Measurements from ENCODE around the gene POR.
A peak's percentile ranks its signal among the peaks of the same experiment; 100 is the strongest.

Gene POR

GRCh38 chr7:75950111-75950681, 35.2 kb downstream of the POR start:
- DNase-seq (ENCODE audit: low spot score): no peak
- no peak for FAIRE-seq

- FAIRE-seq (peak; percentile 93), DNase-seq (ENCODE audit: low spot score) (peak; percentile 96)
Observed at GRCh38 chr7:75951506-75951905, 36.6 kb downstream of the POR start.

- DNase-seq (ENCODE audit: low spot score) (no peak), FAIRE-seq (no peak)
Observed at GRCh38 chr7:75953431-75953830, 38.5 kb downstream of the POR start.

GRCh38 chr7:75953931-75954330, 39.0 kb downstream of the POR start:
- FAIRE-seq (no peak), DNase-seq (ENCODE audit: low spot score) (no peak)

- DNase-seq (ENCODE audit: low spot score) (no peak), FAIRE-seq (no peak)
Observed at GRCh38 chr7:75955331-75955955, 40.5 kb downstream of the POR start.

- peak; percentile 76 for FAIRE-seq
Observed at GRCh38 chr7:75957021-75957736, 42.2 kb downstream of the POR start.

GRCh38 chr7:75958802-75959543, 44.0 kb downstream of the POR start:
- FAIRE-seq: peak; percentile 97
- peak; percentile 94 for DNase-seq (ENCODE audit: low spot score)

More at GRCh38 chr7:75957021-75957736, 42.2 kb downstream of the POR start:
- DNase-seq (ENCODE audit: low spot score): peak; percentile 85

- peak; percentile 89 for DNase-seq (ENCODE audit: low spot score)
- FAIRE-seq: peak; percentile 85
Observed at GRCh38 chr7:75960372-75960771, 45.4 kb downstream of the POR start.

- DNase-seq (ENCODE audit: low spot score): peak; percentile 35
- no peak for FAIRE-seq
Observed at GRCh38 chr7:75961218-75961617, 46.3 kb downstream of the POR start.

- peak; percentile 98 for DNase-seq (ENCODE audit: low spot score)
- peak; percentile 98 for FAIRE-seq
Observed at GRCh38 chr7:75962607-75963380, 47.8 kb downstream of the POR start.

- no peak for FAIRE-seq
- peak; percentile 52 for DNase-seq (ENCODE audit: low spot score)
Observed at GRCh38 chr7:75963381-75963995, 48.5 kb downstream of the POR start.

GRCh38 chr7:75965617-75966016, 50.7 kb downstream of the POR start:
- no peak for DNase-seq (ENCODE audit: low spot score)
- no peak for FAIRE-seq

- DNase-seq (ENCODE audit: low spot score): no peak
- FAIRE-seq: no peak
Observed at GRCh38 chr7:75966190-75966961, 51.4 kb downstream of the POR start.

GRCh38 chr7:75967055-75967454, 52.1 kb downstream of the POR start:
- FAIRE-seq: no peak
- no peak for DNase-seq (ENCODE audit: low spot score)

GRCh38 chr7:75967487-75967997, 52.6 kb downstream of the POR start:
- no peak for FAIRE-seq
- DNase-seq (ENCODE audit: low spot score): no peak

- no peak for FAIRE-seq
- no peak for DNase-seq (ENCODE audit: low spot score)
Observed at GRCh38 chr7:75968012-75968411, 53.1 kb downstream of the POR start.

- DNase-seq (ENCODE audit: low spot score) (no peak), FAIRE-seq (no peak)
Observed at GRCh38 chr7:75968561-75969001, 53.6 kb downstream of the POR start.

- DNase-seq (ENCODE audit: low spot score): no peak
Observed at GRCh38 chr7:75969182-75969581, 54.2 kb downstream of the POR start.

GRCh38 chr7:75969704-75970498, 54.9 kb downstream of the POR start:
- DNase-seq (ENCODE audit: low spot score): peak; percentile 88
- FAIRE-seq: peak; percentile 73

More at GRCh38 chr7:75969182-75969581, 54.2 kb downstream of the POR start:
- FAIRE-seq: no peak
